SK-N-MC (cell line): Measurements from ENCODE around the gene SNX30.

Experiments
- EZH2 ChIP-seq: fragments of 200-600 bp; sonication (generic); IDR thresholded peaks from one replicate; pipeline ENCODE4 v1.6.1; 2017; ENCODE audit warnings: antibody characterized with exemption
- POLR2AphosphoS5 ChIP-seq: IDR thresholded peaks from 2 replicates; pipeline ENCODE4 v1.6.1; 2012; ENCODE audit warnings: mild to moderate bottlenecking, low read depth, low read length, borderline replicate concordance

DNA sequence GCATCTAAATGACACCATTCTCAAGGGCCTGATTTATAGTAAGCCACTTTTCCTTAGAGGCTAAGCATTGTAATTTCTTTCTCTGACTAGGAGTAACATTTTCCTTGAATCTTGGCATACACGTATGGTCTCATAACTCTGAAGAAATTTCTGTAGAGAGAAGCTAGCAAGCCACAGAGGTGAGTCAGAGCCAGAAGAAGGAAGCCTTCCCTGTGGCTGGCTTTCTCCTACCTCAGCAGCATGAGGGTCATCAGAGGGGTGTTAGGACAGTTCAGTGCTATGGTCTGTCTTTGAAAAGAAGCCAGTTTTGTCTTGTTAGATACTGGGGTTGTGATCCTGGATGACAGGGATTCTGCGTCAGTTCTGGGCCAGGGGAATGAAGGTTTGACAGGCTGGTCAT lies 3.2 kb downstream of the SNX30 start:
- TF ChIP-seq EZH2 (no peak), POLR2AphosphoS5 (no peak)
